NCI-H1694 (cell line): ENCODE measurements around the gene MCM8.

ENCODE experiments used
- DNase-seq: peaks from one replicate; lab custom pipeline; 2025; lab: John Stamatoyannopoulos, UW

MCM8 gene

DNA sequence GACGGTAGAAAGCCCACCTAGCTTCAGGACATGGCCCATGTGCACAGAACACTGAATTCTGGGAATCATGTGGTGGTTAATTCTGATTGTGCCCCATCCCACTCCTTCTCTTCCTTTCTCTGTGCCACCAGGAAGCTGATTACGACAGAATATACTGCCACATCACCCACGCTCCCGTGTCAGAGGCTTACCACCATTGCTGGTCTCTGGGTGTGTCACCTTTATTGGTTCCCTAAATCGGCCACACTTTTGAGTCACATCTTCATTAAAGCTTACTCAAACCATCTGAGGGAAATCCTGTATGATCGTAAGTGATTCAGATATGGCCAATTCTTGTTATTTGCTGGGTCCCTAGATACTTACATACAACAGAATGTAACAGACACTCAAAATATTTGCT, 3.2 kb upstream of the MCM8 start:
- DNase-seq, result no peak

GRCh38 chr20:5949943-5950270, 545 bp upstream of the MCM8 start:
- DNase-seq, result no peak

DNA sequence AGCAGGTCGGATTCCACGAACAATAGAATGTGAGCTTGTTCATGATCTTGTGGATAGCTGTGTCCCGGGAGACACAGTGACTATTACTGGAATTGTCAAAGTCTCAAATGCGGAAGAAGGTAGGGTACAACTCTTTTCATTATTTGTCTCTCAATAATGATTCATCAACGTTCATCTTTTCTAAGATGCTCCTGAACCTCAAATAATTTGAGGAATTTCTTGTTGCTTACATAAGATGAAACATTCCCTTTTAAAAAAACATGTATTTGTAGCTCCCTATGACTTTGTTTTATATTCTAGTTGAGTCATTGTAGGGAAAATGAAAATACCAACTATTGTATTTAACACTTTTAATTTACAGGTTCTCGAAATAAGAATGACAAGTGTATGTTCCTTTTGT, 17.0 kb downstream of the MCM8 start:
- no peak for DNase-seq

DNA sequence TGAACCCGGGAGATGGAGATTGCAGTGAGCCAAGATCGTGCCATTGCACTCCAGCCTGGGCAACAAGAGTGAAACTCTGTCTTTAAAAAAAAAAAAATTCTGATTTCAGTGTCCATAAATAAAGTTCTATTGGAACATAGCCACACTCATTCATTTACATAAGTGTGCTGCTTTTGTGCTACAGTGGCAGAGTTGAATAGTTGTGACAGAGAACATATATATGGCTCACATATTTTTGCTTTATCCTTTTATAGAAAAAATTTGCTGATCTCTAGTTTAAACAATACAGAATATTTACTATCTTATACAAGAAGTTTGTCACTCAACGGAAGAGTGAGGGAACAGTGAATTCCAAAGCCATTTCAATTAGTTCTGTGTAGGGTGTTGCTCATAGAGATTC, 18.0 kb downstream of the MCM8 start:
- no peak for DNase-seq

- DNase-seq, result no peak
Measured at GRCh38 chr20:5969348-5969935, 19.0 kb downstream of the MCM8 start.

DNA sequence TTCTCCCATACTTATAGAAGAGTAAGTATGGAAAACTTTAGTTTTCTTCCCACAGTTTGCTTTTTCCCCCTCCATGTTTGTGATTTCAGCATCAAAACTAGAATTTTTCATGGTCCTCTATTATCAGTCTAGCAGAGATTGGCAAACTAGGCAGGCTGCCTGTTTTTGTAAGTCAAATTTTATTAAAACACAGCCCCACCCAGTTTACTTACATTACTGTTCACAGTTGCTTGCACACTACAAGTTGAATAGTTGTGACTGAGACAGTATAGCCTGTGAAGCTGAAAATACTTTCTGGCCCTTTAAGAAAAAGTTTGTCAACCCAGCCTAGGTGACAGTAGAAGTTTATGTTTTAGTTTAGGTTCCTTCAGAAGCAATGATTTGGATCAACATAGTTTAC, 19.5 kb downstream of the MCM8 start:
- DNase-seq, result no peak

DNA sequence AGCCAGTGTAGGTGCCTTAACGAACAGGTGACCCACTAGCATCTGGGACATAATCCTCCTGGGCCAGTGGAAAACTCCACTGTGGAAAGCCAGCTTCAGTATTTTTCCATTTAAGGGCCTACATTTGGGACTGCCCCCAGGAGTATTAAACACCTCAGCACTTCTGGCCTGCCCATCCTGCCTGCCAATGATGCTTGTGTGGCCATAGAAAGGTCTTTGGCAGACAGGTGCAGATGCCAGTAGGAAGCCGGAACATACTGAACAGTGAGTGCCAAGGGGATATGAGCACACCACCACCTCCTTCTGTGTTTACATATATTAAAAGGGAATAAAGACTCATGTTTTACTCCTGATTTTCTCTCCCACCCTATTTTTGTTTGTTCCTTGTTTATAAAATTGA, 19.9 kb downstream of the MCM8 start:
- no peak for DNase-seq

DNA sequence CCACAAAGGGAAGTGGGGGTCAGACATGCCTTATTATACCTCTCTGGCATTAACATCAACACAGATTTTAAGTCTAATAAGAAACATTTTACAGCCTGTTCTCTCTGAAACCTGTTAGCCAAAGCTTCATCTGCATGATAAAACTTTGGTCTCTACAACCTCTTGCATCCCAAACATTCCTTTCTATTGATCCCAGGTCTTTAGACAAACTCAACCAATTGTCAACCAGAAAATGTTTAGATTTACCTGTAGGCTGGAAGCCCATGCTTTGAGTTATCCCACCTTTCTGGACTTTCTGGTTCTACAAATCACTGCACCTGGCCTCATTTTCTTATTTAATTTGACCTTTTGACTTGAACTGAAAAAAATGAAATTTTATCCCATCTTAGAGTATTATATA, 20.8 kb downstream of the MCM8 start:
- no peak for DNase-seq

GRCh38 chr20:5973172-5973571, 22.7 kb downstream of the MCM8 start:
- no peak for DNase-seq

DNA sequence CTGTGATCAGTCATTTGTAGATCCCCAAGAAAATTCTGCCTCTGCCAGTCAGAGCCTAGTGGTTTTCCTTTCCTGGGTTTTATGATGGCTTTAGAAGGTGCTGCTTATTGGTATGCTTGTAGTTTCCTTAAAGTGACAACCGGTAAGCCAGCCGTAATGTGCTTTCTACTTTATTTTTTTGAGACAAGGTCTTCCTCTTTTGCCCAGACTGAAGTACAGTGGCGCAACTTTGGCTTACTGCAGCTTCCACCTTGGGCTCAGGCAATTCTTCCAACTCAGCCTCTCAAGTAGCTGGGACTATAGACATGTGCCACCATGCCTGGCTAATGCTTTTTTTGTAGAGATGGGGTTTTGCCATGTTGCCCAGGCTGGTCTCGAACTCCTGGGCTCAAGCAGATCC, 23.5 kb downstream of the MCM8 start:
- no peak for DNase-seq

GRCh38 chr20:5974531-5974930, 24.1 kb downstream of the MCM8 start:
- DNase-seq, result no peak

DNA sequence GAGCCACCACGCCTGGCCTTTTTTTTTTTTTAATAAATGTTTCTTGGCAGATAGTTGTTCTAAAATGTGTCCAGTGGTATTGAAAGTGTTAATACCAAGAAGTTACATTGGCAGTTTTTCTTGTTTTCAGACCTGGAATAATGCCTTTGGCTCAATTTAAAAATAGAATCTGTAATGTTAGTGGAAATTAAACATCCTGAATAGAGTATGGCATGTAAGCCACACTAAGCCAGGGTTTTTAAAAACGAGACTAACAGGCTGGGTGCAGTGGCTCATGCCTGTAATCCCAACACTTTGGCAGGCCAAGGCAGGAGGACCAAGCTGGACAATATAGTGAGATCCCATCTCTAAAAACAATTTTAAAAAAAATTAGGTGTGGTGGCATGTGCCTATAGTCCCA, 25.3 kb downstream of the MCM8 start:
- no peak for DNase-seq

GRCh38 chr20:5977223-5977622, 26.8 kb downstream of the MCM8 start:
- no peak for DNase-seq

DNA sequence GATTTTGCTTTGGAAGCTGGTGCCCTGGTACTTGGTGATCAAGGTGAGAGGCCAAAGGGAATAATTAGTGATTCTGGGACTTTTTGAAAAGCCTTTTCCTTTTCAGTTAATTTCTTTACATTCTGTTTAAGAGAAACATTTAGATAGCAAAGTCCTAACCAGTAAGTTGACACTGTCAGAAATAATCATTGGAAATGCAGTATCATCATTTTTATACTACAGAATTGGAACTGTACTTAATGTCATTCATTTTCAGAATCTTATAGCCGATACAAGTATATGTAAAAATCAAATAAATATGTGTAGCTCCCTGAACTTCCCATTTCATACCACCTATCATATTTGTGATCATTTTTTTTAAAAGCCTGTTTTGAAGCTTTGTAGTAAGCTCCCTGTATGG, 27.5 kb downstream of the MCM8 start:
- DNase-seq, result no peak

GRCh38 chr20:5979801-5980200, 29.3 kb downstream of the MCM8 start:
- no peak for DNase-seq

- DNase-seq, result no peak
Measured at GRCh38 chr20:5980720-5981538, 30.5 kb downstream of the MCM8 start.

DNA sequence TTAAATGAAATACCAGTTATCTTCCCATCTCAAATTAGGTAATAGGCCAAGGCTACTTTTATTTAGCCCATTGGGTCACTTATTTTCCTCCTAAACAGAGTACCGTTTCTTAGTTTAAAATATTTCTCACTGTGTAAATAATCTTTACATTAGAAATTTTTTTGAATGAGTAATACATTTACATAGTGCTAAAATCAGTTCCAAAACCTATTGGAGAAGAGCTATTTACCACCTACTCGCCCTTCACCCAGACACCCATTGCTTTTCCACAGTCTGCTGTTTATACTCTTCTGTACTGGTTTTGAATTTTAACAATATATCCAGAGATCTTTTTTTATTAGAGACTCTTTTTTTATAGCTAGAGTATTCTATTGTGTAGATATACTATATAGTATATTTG, 36.9 kb downstream of the MCM8 start:
- no peak for DNase-seq

- no peak for DNase-seq
Measured at GRCh38 chr20:5989539-5989938, 39.1 kb downstream of the MCM8 start.

- no peak for DNase-seq
Measured at GRCh38 chr20:5990946-5991345, 40.5 kb downstream of the MCM8 start.

GRCh38 chr20:5991623-5992441, 41.4 kb downstream of the MCM8 start:
- DNase-seq, result no peak

DNA sequence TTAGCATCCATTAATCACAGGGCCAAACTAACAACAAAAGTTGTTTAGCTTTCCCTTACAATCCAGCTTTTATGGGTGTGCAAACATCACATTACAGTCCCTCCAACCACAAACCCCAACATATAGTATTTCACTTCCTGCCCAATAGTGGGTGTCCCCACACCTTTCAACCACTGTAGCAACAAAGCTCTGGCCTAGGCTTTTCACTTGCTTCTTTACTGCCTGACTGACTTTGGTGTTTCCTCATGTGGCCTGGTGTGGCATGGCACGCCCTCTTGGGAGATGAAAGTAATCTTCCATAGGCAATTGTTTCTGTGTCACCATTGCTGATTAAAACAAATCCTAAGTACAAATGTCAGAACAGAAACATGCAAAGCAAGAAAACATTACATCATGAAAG, 46.3 kb downstream of the MCM8 start:
- DNase-seq, result no peak

GRCh38 chr20:5999783-6000182, 49.3 kb downstream of the MCM8 start:
- no peak for DNase-seq

- DNase-seq, result no peak
Measured at GRCh38 chr20:6000871-6001270, 50.4 kb downstream of the MCM8 start.
